ENCODE data around the gene ZMYM2. TPM values are rescaled to one million over a fixed set of nuclear protein-coding genes. Genes with fewer than 3 reads are reported as not detected.

ZMYM2 gene
- total and polyA plus RNA-seq, 10 of the 15 experiments (the other 5 are each of a cell fraction or from before 2014, with no cell fraction given), result 9.5 to 60.4 (median 34.6) TPM

DNA sequence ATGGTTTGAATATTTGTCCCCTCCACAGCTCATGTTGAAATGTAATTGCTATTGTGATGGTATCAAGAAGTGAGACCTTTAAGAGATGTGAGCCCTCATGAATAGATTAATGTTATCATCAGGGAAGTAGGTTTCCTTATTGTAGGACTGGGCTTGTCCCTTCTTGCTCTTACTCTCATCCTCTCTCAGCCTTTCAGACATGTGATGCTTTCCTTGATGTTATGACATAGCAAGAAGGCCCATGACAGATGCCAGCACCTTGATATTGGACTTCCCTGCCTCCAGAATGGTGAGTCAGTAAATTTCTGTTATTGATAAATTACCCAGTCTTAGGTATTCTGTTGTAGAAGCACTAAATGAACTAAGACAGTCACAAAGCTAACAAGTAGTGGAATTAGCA, 5.7 kb upstream of the ZMYM2 start (continued):
- no peak for TF ChIP-seq HCFC1 (IDR thresholded peaks at IDR 0.05; ENCODE audit: low read length)
- TF ChIP-seq TCF12 (IDR thresholded peaks at IDR 0.05; ENCODE audit: low read depth, low read length), result no peak
- TF ChIP-seq PAX8 (IDR thresholded peaks at IDR 0.05), result no peak
- TF ChIP-seq ZNF384 (IDR thresholded peaks at IDR 0.05; ENCODE audit: borderline replicate concordance, low read depth, low read length), result no peak
- no peak for TF ChIP-seq E4F1 (IDR thresholded peaks at IDR 0.05; ENCODE audit: borderline replicate concordance, partially characterized antibody)
- TF ChIP-seq ZNF622 (IDR thresholded peaks at IDR 0.05), result no peak
- TF ChIP-seq, protein P1, sequence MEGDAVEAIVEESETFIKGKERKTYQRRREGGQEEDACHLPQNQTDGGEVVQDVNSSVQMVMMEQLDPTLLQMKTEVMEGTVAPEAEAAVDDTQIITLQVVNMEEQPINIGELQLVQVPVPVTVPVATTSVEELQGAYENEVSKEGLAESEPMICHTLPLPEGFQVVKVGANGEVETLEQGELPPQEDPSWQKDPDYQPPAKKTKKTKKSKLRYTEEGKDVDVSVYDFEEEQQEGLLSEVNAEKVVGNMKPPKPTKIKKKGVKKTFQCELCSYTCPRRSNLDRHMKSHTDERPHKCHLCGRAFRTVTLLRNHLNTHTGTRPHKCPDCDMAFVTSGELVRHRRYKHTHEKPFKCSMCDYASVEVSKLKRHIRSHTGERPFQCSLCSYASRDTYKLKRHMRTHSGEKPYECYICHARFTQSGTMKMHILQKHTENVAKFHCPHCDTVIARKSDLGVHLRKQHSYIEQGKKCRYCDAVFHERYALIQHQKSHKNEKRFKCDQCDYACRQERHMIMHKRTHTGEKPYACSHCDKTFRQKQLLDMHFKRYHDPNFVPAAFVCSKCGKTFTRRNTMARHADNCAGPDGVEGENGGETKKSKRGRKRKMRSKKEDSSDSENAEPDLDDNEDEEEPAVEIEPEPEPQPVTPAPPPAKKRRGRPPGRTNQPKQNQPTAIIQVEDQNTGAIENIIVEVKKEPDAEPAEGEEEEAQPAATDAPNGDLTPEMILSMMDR (IDR thresholded peaks at IDR 0.05 in 2 of 3, conservative IDR thresholded peaks at IDR 0.05 in 1 of 3; ENCODE audit: control insufficient read depth in 2 of 3, extremely low read depth in 1 of 3, insufficient read depth in 1 of 3, low read depth in 3 of 3, low read length in 3 of 3), result no peak
- no peak for TF ChIP-seq ETV6 (conservative IDR thresholded peaks at IDR 0.05 in 1 of 2, IDR thresholded peaks at IDR 0.05 in 1 of 2; ENCODE audit: borderline replicate concordance in 1 of 2, low read depth in 1 of 2)
- no peak for TF ChIP-seq POLR2A (IDR thresholded peaks at IDR 0.05; ENCODE audit: low read depth, low read length)
